Stimulated activated CD8-positive, alpha-beta memory T cell treated with anti-CD3 and anti-CD28 coated beads, Interleukin-4, amount 100 ng/mL, for 24 hours (primary cell): ENCODE results near the gene FAM83F.
"Not testable (repeated sequence)": the region's sequence is repeated elsewhere in the genome, so short reads cannot be mapped to it uniquely, and the experiment has no call there.

Experiments used
- DNase-seq: peaks from one replicate; pipeline ENCODE4 v3.0.0-alpha.2; 2020; ENCODE audit warnings: low read depth

FAM83F gene

GRCh38 chr22:40015358-40015976 lies 20.7 kb downstream of the FAM83F start:
- DNase-seq, result no peak

DNA sequence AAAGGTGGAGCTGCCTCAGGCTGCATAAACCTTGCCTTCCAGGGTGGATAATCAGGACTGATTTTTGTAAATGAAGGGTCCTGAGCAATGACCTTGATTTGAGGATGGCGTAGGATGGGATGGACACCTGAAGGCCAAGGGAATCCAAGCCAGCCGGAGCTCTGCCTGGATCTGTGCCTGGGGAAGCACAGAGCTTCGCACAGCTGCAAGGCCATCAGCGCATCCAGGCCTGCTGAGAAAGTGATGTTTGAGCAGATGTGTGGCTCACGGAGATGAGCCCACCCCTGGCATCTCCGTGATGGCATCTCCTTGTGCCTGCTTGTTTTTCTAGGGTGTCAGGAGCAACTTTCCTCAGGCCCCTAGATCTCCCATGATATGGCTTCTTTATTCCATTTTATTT lies 23.3 kb downstream of the FAM83F start:
- no peak for DNase-seq

- DNase-seq, result no peak
Measured at GRCh38 chr22:40019100-40019499, 24.3 kb downstream of the FAM83F start.

GRCh38 chr22:40020956-40021355 lies 26.2 kb downstream of the FAM83F start:
- DNase-seq, result no peak

DNA sequence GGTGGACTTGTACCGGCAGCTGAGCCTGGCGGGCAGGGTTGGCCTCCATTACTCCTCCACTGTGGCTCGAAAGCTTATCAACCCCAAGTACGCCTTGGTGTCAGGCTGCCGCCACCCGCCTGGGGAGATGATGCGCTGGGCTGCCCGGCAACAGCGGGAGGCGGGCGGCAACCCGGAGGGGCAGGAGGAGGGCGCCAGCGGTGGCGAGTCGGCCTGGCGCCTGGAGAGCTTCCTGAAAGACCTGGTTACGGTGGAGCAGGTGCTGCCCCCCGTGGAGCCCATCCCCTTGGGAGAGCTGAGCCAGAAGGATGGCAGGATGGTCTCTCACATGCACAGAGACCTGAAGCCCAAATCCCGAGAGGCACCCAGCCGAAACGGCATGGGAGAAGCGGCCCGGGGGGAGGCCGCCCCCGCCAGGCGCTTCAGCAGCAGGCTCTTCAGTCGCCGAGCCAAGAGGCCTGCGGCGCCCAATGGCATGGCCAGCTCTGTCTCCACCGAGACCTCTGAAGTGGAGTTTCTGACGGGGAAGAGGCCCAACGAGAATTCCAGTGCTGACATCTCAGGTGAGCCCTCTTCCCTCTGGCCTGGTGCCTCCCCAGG lies 26.7 kb downstream of the FAM83F start:
- no peak for DNase-seq

- no peak for DNase-seq
Measured at GRCh38 chr22:40022536-40023240, 27.9 kb downstream of the FAM83F start.

- DNase-seq, result no peak
Measured at GRCh38 chr22:40023341-40023841, 28.6 kb downstream of the FAM83F start.

DNA sequence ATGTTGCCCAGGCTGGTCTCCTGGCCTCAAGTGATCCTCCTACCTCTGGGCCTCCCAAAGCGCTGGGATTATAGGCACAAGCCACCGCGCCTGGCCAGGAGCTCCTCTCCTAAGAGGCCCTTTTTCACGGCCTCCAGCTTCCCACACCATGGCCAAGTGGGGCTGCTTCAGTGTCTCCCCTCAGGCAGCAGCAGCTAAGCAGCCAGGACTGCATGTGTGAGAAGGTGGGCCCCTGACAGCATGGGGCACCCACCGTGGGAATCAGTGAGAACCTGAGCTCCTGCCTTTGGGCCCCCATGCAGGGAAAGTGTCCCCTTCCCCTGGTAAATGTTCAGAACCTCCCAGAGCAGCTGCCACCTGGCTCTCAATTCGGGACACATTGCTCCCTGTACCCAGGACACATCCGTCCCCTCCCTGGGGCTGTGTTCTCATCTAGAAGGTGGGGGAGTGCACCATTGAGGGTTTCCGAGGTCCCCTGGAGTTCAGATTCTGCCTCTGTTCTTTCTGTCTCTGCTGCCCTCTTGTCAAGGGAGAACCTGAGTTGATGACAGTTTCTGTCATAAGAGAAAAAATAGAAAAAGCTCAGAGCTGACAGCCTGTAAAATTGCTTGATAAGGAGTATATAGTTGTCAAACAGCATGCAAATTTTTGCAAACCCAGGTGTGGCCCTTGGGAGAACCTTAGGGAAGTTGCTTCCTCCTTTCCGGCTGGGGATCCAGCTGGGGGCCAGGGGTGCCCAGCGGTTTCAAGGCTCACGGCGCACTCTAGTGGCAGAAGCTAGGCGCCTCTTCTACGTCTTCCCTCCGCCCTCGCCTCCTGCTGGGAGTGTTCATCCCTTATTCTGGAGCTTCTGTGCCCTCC lies 29.7 kb downstream of the FAM83F start:
- DNase-seq, result peak; percentile 43

DNA sequence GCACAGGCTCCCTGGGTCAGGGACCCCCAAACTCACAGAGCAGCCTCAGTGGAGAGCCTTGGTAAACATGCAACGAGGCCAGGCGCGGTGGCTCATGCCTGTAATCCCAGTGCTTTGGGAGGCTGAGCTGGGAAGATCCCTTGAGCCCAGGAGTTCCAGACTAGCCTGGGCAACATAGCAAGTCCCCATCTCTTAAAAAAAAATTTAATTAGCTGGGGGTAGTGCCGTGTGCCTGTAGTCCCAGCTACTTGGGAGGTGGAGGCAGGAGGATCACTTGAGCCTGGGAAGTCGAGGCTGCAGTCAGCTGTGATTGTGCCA lies 30.3 kb downstream of the FAM83F start:
- not testable (repeated sequence) for DNase-seq

- no peak for DNase-seq
Measured at GRCh38 chr22:40025856-40026255, 31.1 kb downstream of the FAM83F start.

DNA sequence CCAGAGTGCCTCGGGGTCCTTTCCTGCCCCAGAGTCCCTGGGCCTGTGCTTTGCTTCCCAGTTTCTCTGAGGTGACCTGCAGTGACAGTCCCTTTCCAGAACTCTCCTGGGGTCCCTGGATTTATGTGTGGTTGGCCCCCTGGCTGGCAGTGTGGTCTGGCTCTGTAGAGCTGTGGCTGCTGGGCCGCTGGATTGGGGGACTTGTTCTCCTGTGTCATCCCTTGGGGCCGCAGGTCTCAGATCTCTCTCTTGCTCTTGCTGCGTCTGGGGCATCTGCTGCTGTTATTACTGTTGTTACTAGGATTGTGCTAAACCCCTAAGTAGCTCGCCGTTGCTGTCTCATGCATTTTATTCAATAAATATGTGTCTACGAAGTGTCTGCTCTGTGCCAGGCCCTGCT lies 31.9 kb downstream of the FAM83F start:
- DNase-seq, result no peak

- no peak for DNase-seq
Measured at GRCh38 chr22:40027191-40028097, 32.7 kb downstream of the FAM83F start.

DNA sequence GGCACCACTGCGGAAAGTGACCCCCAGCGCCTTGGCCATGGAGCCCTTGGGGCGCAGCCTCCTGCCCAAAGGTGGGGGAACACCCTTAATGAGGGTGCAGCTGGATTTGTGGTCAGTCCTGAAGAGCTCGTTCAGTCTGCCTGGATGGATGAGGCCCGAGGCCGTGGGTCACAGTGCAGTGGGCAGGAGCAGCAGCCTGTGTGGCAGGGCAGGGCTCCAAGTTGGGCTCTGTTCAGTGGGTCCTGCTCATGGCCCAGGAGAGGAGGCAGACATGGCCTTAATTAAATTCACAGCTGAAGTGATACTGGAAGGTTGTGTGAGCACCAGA lies 33.3 kb downstream of the FAM83F start:
- no peak for DNase-seq

- no peak for DNase-seq
Measured at GRCh38 chr22:40029189-40029890, 34.6 kb downstream of the FAM83F start.

DNA sequence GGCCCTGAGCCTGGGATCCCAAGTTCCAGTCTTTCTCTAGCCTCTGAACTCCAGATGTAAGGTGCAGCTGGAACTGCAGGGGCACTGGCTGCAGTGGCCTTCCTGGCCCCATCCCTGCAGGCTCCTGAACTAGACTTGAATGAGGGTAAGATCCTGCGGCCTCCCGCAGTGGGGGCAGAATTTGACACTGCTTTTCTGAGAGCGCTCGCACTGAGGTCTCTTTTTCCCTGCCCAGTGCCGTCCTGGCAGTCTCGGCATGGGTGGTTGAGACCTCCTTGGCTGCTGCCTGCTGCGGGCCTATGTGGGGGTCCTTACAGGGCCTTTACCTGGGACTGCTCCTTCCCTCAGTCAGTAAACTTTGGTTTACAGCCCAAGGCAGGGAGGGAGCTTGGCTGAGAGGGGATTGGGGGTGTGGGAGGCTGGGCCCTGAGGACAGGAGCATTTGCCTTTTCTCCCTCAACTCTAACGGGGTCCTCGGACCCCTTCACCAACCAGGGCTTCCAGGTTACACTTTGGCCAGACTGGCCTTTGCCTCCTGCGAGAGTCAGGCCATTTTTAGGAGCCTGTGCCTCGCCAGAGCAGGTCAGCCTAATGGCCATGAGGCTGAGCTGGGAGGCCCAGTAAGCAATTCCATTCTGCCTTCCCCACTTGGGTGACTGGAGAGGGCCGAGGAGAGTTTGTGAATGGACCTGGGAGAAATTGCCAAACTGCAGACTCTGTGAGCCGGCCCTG lies 35.4 kb downstream of the FAM83F start:
- DNase-seq, result no peak

DNA sequence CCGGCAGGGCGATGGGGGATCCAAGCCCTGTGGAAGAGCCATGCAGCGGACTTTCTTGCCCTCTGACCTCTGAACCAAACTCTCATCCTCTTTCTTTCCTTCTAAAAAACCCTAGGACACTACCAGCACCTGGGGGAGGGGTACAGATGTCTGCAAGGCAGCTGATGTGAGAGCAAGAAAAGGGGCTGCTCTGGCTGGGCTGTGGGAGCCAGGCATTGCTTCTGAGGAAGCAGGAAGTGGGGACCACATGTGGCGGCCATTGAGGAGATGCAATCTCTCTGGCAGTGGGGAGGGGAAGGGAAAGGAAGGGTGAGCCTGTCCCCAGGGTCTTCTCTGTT lies 36.0 kb downstream of the FAM83F start:
- DNase-seq, result no peak

- DNase-seq, result no peak
Measured at GRCh38 chr22:40031766-40032470, 37.2 kb downstream of the FAM83F start.

GRCh38 chr22:40033586-40034380 lies 39.0 kb downstream of the FAM83F start:
- no peak for DNase-seq

- no peak for DNase-seq
Measured at GRCh38 chr22:40035351-40035750, 40.6 kb downstream of the FAM83F start.
